DOHH2 (cell line): ENCODE results near the gene TSLP.

ENCODE experiments used
- H3F3A ChIP-seq: fragments of 200-600 bp; sonication (generic), shearing (Covaris generic); 2 replicates; pipeline ENCODE4 v1.6.0; 2016; ENCODE audit warnings: antibody characterized with exemption, mild to moderate bottlenecking; ENCODE audit not compliant: control insufficient read depth, insufficient read depth
- H3K27ac ChIP-seq: fragments of 200-600 bp; sonication (generic); 2 replicates; pipeline ENCODE4 v1.5.1; 2014; ENCODE audit warnings: low read depth, mild to moderate bottlenecking, low read length, moderate library complexity
- H3K27me3 ChIP-seq: fragments of 200-600 bp; sonication (generic); 2 replicates; pipeline ENCODE4 v1.6.1; 2014; ENCODE audit warnings: mild to moderate bottlenecking, low read length, mixed read lengths; ENCODE audit not compliant: control insufficient read depth
- H3K36me3 ChIP-seq: fragments of 200-600 bp; sonication (generic); 2 replicates; pipeline ENCODE4 v1.6.1; 2014; ENCODE audit warnings: mild to moderate bottlenecking, low read length, moderate library complexity, mixed read lengths; ENCODE audit not compliant: control insufficient read depth
- H3K4me1 ChIP-seq: fragments of 200-600 bp; sonication (generic); 2 replicates; pipeline ENCODE4 v1.6.1; 2014; ENCODE audit warnings: mild to moderate bottlenecking, low read length, mixed read lengths; ENCODE audit not compliant: control insufficient read depth
- H3K4me2 ChIP-seq: fragments of 200-600 bp; sonication (generic); 2 replicates; pipeline ENCODE4 v1.6.0; 2014; ENCODE audit warnings: mild to moderate bottlenecking, low read length, moderate library complexity
- H3K4me3 ChIP-seq: fragments of 200-600 bp; sonication (generic); 2 replicates; pipeline ENCODE4 v1.5.1; 2014; ENCODE audit warnings: mild to moderate bottlenecking, low read length, mixed read lengths
- H3K79me2 ChIP-seq: fragments of 200-600 bp; sonication (generic); 2 replicates; pipeline ENCODE4 v1.6.1; 2014; ENCODE audit warnings: mild to moderate bottlenecking, low read length, mixed read lengths; ENCODE audit not compliant: control insufficient read depth
- H3K9me2 ChIP-seq: fragments of 200-600 bp; sonication (generic); replicated peaks from 2 replicates; pipeline ENCODE4 v1.6.1; 2014; ENCODE audit warnings: mild to moderate bottlenecking, low read length, mixed read lengths; ENCODE audit not compliant: control insufficient read depth
- H3K9me3 ChIP-seq: fragments of 200-600 bp; sonication (generic); 2 replicates; pipeline ENCODE4 v1.6.1; 2014; ENCODE audit warnings: antibody characterized with exemption, low read length, mixed read lengths; ENCODE audit not compliant: control insufficient read depth, insufficient read depth
- H4K20me1 ChIP-seq: fragments of 200-600 bp; sonication (generic); 2 replicates; pipeline ENCODE4 v1.6.0; 2014; ENCODE audit warnings: low read depth, mild to moderate bottlenecking, antibody characterized with exemption, low read length, moderate library complexity; ENCODE audit not compliant: control insufficient read depth, insufficient read depth
- EZH2phosphoT487 ChIP-seq: fragments of 200-600 bp; sonication (generic); IDR thresholded peaks from 2 replicates; pipeline ENCODE4 v1.6.1; 2017; ENCODE audit warnings: borderline replicate concordance, mild to moderate bottlenecking, antibody characterized with exemption, low read length, moderate library complexity, mixed read lengths
- TF ChIP-seq, protein P1 (sequence below): fragments of 200-600 bp; sonication (generic); IDR thresholded peaks from one replicate; pipeline ENCODE4 v1.5.1; 2014; ENCODE audit warnings: antibody characterized with exemption, mild to moderate bottlenecking, low read depth, low read length; ENCODE audit not compliant: poor library complexity, severe bottlenecking

TSLP gene

DNA sequence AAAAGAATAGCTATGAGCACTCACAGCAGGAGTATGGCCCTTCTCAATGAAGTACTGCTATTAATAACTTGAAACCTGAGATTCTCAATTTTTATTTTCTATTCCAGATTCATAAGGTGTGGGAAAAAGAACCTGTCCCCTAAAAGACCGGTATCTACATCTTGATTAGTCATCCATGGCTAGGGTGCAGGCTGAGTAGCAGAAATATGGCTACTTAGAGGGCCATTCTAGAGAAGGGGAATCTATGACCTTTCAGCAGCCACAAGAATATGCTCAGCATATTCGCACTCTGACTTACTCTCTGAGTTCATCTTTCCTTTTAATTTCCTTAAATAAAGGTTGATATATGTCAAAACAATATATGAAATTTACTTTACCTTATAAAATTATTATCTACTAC, 48.3 kb downstream of the TSLP start:
- H3K36me3 ChIP-seq = peaks cover 93% of the 10 kb centered on the region

DNA sequence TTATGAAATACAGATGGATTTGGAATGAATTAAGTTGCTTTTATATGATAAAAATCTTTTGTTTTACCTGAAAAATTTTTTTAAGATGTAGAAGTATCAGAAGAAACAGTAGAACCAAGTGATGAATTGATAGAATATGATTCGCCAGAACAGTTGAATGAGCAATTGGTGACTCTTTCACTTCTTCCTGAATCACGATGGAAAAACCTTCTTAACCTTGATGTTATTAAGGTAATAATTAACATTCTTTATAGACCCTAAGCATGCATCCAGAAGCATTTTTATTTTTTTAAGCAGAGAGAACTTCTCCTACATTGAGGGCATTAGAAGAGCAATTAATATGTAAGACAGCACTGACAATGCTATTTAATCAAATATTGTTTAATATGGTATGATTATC, 49.4 kb downstream of the TSLP start:
- TF ChIP-seq, protein P1, sequence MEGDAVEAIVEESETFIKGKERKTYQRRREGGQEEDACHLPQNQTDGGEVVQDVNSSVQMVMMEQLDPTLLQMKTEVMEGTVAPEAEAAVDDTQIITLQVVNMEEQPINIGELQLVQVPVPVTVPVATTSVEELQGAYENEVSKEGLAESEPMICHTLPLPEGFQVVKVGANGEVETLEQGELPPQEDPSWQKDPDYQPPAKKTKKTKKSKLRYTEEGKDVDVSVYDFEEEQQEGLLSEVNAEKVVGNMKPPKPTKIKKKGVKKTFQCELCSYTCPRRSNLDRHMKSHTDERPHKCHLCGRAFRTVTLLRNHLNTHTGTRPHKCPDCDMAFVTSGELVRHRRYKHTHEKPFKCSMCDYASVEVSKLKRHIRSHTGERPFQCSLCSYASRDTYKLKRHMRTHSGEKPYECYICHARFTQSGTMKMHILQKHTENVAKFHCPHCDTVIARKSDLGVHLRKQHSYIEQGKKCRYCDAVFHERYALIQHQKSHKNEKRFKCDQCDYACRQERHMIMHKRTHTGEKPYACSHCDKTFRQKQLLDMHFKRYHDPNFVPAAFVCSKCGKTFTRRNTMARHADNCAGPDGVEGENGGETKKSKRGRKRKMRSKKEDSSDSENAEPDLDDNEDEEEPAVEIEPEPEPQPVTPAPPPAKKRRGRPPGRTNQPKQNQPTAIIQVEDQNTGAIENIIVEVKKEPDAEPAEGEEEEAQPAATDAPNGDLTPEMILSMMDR = no peak
- TF ChIP-seq EZH2phosphoT487 = no peak
- H3K79me2 ChIP-seq = peaks cover 7% of the 10 kb centered on the region
- H3K4me3 ChIP-seq = no peak overlapping the region
- peaks cover 92% of the 10 kb centered on the region for H3K36me3 ChIP-seq
- no peak overlapping the region for H3K27ac ChIP-seq
- H3K27me3 ChIP-seq = no peaks in the 10 kb centered on the region
- H3F3A ChIP-seq = peaks cover 3% of the 10 kb centered on the region; the same call in 1 of the 2 replicates
- no peaks in the 10 kb centered on the region for H3K9me3 ChIP-seq
- H3K4me1 ChIP-seq = no peaks in the 10 kb centered on the region
- H3K4me2 ChIP-seq = no peak overlapping the region
- no peaks in the 10 kb centered on the region for H3K9me2 ChIP-seq
- H4K20me1 ChIP-seq = no peaks in the 10 kb centered on the region

More for the DNA sequence above, 48.3 kb downstream of the TSLP start:
- TF ChIP-seq, protein P1 = no peak
- TF ChIP-seq EZH2phosphoT487 = no peak
- Histone ChIP-seq H4K20me1 (no peaks in the 10 kb centered on the region), H3K27ac (no peak overlapping the region), H3K27me3 (no peaks in the 10 kb centered on the region), H3K9me2 (no peaks in the 10 kb centered on the region), H3K4me3 (no peak overlapping the region), H3K79me2 (peaks cover 10% of the 10 kb centered on the region), H3K4me2 (no peak overlapping the region), H3K9me3 (no peaks in the 10 kb centered on the region), H3K4me1 (no peaks in the 10 kb centered on the region), H3F3A (peaks cover 3% of the 10 kb centered on the region; the same call in 1 of the 2 replicates)

DNA sequence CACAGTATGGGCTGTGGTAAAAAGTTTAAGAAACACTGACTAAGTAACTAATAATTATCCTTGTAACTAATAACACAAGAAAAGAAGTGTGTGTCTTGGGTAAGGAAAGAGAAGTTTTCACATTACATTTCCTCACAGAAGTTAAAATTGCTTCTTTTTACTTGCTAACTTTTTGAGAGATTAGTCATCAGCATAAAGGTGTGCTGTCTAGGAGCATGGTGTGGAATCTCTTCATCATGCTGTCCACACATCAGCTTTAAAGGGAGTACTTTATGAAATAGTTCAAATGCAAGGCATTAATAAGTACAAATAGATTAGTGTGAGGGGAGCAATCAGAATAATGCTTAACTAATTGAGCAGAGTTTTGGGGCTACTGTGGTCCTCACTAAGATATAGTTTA, 50.4 kb downstream of the TSLP start:
- Histone ChIP-seq H4K20me1 (no peaks in the 10 kb centered on the region), H3K9me3 (no peaks in the 10 kb centered on the region), H3K4me2 (no peak overlapping the region), H3K4me3 (no peak overlapping the region), H3K27ac (no peak overlapping the region), H3K36me3 (peaks cover 95% of the 10 kb centered on the region), H3K79me2 (peaks cover 7% of the 10 kb centered on the region), H3K9me2 (no peaks in the 10 kb centered on the region), H3K4me1 (no peaks in the 10 kb centered on the region), H3K27me3 (no peaks in the 10 kb centered on the region), H3F3A (peaks cover 3% of the 10 kb centered on the region; the same call in 1 of the 2 replicates)
- TF ChIP-seq, protein P1 = no peak
- TF ChIP-seq EZH2phosphoT487 = no peak
